Breast epithelium (tissue), 3 donors: ENCODE results near the gene ANKRD2.

ENCODE experiments used
- CTCF ChIP-seq, 3 donors: fragments of 450-650 bp; IDR thresholded peaks; one replicate each; pipeline ENCODE4 v1.5.1; 2016 to 2017; ENCODE audit warnings: antibody characterized with exemption in 3 of 3, mild to moderate bottlenecking in 3 of 3, moderate library complexity in 3 of 3
- POLR2A ChIP-seq: fragments of 450-650 bp; IDR thresholded peaks from one replicate; pipeline ENCODE4 v1.6.1; 2016; ENCODE audit warnings: antibody characterized with exemption, mild to moderate bottlenecking, moderate library complexity
- POLR2AphosphoS5 ChIP-seq, 3 donors: sonication (generic); formaldehyde crosslinking; IDR thresholded peaks; one replicate each; pipeline ENCODE4 v1.6.1; 2017; ENCODE audit warnings: antibody characterized with exemption in 3 of 3

- no peak for TF ChIP-seq POLR2AphosphoS5 (IDR thresholded peaks at IDR 0.05)
- no peak for TF ChIP-seq CTCF (IDR thresholded peaks at IDR 0.05)
- no peak for TF ChIP-seq POLR2A
Measured at GRCh38 chr10:97585439-97585811, 12.8 kb downstream of the ANKRD2 start.
